OCI-LY3 (cell line): ENCODE results near the gene NEU1.

Source experiments
- EZH2phosphoT487 ChIP-seq: fragments of 200-600 bp; shearing (Covaris generic); IDR thresholded peaks from 2 replicates; pipeline ENCODE4 v1.6.1; 2018; ENCODE audit warnings: antibody characterized with exemption, mixed run types, low read depth
- TF ChIP-seq, protein P1 (sequence below): fragments of 200-600, 300-600 bp; sonication (generic); IDR thresholded peaks from 2 replicates; pipeline ENCODE4 v1.5.1; 2014; ENCODE audit warnings: antibody characterized with exemption, low read length, low read depth

DNA sequence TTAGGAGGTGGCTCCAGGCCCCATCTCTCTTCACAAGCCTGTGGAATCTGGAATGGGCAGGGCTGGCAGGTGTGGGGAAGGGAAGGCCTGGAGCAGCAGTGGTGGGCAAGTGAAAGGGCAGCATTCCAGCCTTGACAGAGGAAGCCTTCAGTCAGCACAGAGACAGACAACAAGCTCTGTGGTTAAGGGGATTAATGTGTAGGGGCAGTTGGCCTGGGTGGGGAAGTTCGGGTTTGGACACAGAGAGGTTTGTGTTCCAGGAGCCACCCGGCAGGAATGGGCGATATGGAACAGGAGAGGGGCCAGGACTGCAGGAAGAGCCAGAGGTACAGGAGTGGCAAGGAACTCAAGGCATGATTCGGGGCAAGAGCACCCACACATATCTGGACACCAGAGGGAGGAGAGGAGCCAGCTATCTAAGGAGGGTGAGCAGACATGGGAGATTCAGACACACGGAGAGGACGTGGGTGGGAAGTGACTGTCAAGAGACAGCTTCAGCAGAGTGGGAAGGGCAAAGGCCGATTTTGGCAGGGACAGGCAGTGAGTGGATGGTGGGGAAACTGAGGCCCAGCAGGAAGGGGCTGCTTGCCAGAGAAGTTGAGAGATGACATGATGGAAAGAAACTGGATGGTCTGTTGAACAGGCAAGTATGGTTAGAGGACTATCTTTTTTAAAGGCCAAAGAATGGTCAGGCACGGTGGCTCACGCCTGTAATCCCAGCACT, 18.7 kb upstream of the NEU1 start:
- TF ChIP-seq, protein P1, sequence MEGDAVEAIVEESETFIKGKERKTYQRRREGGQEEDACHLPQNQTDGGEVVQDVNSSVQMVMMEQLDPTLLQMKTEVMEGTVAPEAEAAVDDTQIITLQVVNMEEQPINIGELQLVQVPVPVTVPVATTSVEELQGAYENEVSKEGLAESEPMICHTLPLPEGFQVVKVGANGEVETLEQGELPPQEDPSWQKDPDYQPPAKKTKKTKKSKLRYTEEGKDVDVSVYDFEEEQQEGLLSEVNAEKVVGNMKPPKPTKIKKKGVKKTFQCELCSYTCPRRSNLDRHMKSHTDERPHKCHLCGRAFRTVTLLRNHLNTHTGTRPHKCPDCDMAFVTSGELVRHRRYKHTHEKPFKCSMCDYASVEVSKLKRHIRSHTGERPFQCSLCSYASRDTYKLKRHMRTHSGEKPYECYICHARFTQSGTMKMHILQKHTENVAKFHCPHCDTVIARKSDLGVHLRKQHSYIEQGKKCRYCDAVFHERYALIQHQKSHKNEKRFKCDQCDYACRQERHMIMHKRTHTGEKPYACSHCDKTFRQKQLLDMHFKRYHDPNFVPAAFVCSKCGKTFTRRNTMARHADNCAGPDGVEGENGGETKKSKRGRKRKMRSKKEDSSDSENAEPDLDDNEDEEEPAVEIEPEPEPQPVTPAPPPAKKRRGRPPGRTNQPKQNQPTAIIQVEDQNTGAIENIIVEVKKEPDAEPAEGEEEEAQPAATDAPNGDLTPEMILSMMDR = no peak
- TF ChIP-seq EZH2phosphoT487 = no peak
